ENCODE measurements around the gene ZDHHC11. TPM values are rescaled to one million over a fixed set of nuclear protein-coding genes. Genes with fewer than 3 reads are reported as not detected.
"Not testable (repeated sequence)": the region's sequence is repeated elsewhere in the genome, so short reads cannot be mapped to it uniquely, and the experiment has no call there.

Gene ZDHHC11
- total and polyA plus RNA-seq, 2 experiments from 2014 or later: 5.8 to 8.5 TPM

DNA sequence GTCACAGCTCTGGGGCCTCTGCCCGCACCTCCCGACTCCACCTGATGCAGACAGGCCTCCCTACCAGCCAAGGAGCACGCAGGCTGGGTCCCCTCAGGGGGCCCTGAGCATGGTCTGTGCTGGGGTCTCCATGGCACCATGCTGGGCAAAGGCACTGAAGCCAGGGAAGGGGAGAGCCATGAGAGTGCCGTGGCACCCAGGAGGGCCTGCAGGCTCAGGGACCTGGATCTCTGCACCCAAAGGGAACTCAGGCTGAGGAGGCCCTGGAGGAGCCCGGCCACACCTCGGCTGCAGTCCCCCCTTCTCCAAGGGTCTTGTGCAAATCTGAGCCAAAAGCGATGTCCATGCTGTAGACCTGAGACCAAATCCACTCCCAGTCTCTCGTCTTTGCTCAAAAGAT lies 98.8 kb downstream of the ZDHHC11 start:
- not testable (repeated sequence) for H3K36me3 ChIP-seq (replicated peaks; ENCODE audit: insufficient read depth, low read depth); H3K4me2 ChIP-seq; H3K27ac ChIP-seq; H2AFZ ChIP-seq; H3K4me3 ChIP-seq; H3K4me1 ChIP-seq (ENCODE audit: insufficient read depth); H3K9me2 ChIP-seq (replicated peaks; ENCODE audit: insufficient read depth); H3K9me3 ChIP-seq (ENCODE audit: low read depth); H3K79me2 ChIP-seq; H3K27me3 ChIP-seq; DNase-seq (ENCODE audit: low spot score); H4K20me1 ChIP-seq (ENCODE audit: insufficient read depth, poor library complexity, severe bottlenecking)
- WGBS (ENCODE audit: low lambda C conversion rate, missing lambda C conversion rate): 89% methylated on average over 5 of the region's 8 CpGs

DNA sequence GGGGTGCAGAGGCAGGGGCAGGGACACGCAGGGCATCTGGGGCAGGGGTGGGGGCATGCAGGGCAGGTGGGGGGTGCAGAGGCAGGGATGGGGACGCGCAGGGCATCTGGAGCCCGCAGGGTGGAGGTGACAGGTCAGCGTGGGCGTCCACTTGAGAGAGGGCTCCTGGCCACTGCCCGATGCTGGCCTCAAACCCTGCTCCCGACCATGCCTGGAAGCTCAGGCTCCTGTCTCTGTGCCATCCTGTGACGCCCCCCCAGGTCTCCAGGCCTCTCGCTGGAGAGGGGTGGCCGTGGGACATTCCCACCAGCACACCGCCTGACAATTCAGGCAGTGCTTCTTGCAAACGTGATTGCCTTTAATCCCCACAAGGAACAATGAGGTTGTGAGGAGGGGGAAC lies 99.3 kb downstream of the ZDHHC11 start:
- WGBS (ENCODE audit: low lambda C conversion rate, missing lambda C conversion rate): 70% methylated on average over 7 of the region's 13 CpGs

DNA sequence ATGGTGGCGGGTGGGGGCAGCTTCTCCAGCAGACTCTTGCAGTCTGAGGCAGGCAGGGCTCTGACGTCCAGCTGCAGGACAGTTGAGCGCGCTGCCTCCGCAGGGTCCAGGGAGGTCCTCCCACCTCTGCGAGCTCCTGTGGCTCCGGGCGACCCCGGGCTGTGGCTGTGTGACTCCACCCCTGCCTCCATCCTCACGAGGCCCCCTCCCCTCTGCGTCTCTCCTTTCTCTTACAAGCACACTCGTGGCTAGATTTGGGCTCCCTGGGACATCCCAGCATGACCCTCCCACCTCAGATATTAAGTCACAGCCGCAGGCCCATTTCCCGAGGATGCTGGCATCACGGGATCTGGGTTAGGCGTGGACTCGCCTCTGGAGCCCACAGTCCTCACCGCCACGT lies 100.6 kb downstream of the ZDHHC11 start:
- not testable (repeated sequence) for H3K4me3 ChIP-seq, H3K27me3 ChIP-seq
- WGBS (ENCODE audit: low lambda C conversion rate, missing lambda C conversion rate): 91% methylated on average over 17 of the region's 19 CpGs

More for the DNA sequence above, 99.3 kb downstream of the ZDHHC11 start:
- Histone ChIP-seq H2AFZ (no peak overlapping the region), H3K36me3 (replicated peaks; ENCODE audit: insufficient read depth, low read depth) (no peaks in the 10 kb centered on the region), H3K4me2 (no peak overlapping the region), H3K4me1 (ENCODE audit: insufficient read depth) (peaks cover under 1% of the 10 kb centered on the region), H3K9me2 (replicated peaks; ENCODE audit: insufficient read depth) (no peaks in the 10 kb centered on the region), H3K79me2 (no peaks in the 10 kb centered on the region), H3K27me3 (no peaks in the 10 kb centered on the region), H3K9me3 (ENCODE audit: low read depth) (no peaks in the 10 kb centered on the region), H3K4me3 (no peak overlapping the region), H4K20me1 (ENCODE audit: insufficient read depth, poor library complexity, severe bottlenecking) (no peaks in the 10 kb centered on the region), H3K27ac (no peak overlapping the region)
- DNase-seq (ENCODE audit: low spot score): no peak
- TF ChIP-seq EZH2 (IDR thresholded peaks at IDR 0.05; ENCODE audit: borderline replicate concordance) (no peak), EZH2phosphoT487 (IDR thresholded peaks at IDR 0.05; ENCODE audit: low read depth, severe bottlenecking, unreplicated experiment) (no peak)
- TF ChIP-seq, protein P1, sequence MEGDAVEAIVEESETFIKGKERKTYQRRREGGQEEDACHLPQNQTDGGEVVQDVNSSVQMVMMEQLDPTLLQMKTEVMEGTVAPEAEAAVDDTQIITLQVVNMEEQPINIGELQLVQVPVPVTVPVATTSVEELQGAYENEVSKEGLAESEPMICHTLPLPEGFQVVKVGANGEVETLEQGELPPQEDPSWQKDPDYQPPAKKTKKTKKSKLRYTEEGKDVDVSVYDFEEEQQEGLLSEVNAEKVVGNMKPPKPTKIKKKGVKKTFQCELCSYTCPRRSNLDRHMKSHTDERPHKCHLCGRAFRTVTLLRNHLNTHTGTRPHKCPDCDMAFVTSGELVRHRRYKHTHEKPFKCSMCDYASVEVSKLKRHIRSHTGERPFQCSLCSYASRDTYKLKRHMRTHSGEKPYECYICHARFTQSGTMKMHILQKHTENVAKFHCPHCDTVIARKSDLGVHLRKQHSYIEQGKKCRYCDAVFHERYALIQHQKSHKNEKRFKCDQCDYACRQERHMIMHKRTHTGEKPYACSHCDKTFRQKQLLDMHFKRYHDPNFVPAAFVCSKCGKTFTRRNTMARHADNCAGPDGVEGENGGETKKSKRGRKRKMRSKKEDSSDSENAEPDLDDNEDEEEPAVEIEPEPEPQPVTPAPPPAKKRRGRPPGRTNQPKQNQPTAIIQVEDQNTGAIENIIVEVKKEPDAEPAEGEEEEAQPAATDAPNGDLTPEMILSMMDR (IDR thresholded peaks at IDR 0.05; ENCODE audit: poor library complexity): no peak

DNA sequence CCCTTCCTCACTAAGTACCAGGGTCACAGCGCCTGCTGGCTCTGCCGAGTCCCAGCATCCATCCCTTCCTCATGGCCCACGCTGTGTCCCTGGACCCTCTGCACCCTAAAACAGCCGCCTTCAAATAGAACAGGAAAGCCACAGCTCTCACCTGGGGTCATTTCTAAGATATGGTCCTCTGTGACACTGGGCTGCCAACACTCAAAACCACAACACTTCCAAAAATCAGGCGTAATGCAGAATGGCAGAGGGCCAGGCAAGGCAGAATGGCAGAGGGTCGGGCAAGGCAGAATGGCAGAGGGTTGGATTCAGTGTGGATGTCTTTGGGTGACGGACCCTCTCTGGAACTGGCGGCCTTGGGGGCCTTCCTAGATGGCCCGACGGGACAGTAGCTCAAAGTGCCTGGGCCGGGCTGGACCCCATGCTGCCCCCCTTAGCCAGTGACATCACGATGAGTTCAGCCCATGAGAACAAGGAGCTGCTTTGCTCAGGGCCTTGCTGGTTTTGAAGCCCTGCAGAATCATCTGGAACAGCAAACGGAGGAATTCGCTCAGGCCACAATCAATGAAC lies 101.6 kb downstream of the ZDHHC11 start:
- DNase-seq (ENCODE audit: low spot score): no peak
- H2AFZ ChIP-seq: no peak overlapping the region
- no peaks in the 10 kb centered on the region for H3K4me1 ChIP-seq (ENCODE audit: insufficient read depth)
- H3K36me3 ChIP-seq (replicated peaks; ENCODE audit: insufficient read depth, low read depth): no peaks in the 10 kb centered on the region
- H3K4me3 ChIP-seq: no peak overlapping the region
- no peak overlapping the region for H3K27ac ChIP-seq
- no peak overlapping the region for H3K4me2 ChIP-seq
- no peaks in the 10 kb centered on the region for H3K9me3 ChIP-seq (ENCODE audit: low read depth)
- no peaks in the 10 kb centered on the region for H3K9me2 ChIP-seq (replicated peaks; ENCODE audit: insufficient read depth)
- no peaks in the 10 kb centered on the region for H4K20me1 ChIP-seq (ENCODE audit: insufficient read depth, poor library complexity, severe bottlenecking)
- TF ChIP-seq EZH2phosphoT487 (IDR thresholded peaks at IDR 0.05; ENCODE audit: low read depth, severe bottlenecking, unreplicated experiment) (no peak), EZH2 (IDR thresholded peaks at IDR 0.05; ENCODE audit: borderline replicate concordance) (no peak)
- TF ChIP-seq, protein P1 (IDR thresholded peaks at IDR 0.05; ENCODE audit: poor library complexity): no peak
- no peaks in the 10 kb centered on the region for H3K79me2 ChIP-seq
- H3K27me3 ChIP-seq: no peaks in the 10 kb centered on the region
- 88% methylated on average over 14 of the region's 14 CpGs for WGBS (ENCODE audit: low lambda C conversion rate, missing lambda C conversion rate)

More for the DNA sequence above, 100.6 kb downstream of the ZDHHC11 start:
- H3K9me2 ChIP-seq (replicated peaks; ENCODE audit: insufficient read depth); H2AFZ ChIP-seq; DNase-seq (ENCODE audit: low spot score); H4K20me1 ChIP-seq (ENCODE audit: insufficient read depth, poor library complexity, severe bottlenecking); H3K36me3 ChIP-seq (replicated peaks; ENCODE audit: insufficient read depth, low read depth); H3K9me3 ChIP-seq (ENCODE audit: low read depth); H3K27ac ChIP-seq; H3K4me1 ChIP-seq (ENCODE audit: insufficient read depth); H3K4me2 ChIP-seq; H3K79me2 ChIP-seq: not testable (repeated sequence)

DNA sequence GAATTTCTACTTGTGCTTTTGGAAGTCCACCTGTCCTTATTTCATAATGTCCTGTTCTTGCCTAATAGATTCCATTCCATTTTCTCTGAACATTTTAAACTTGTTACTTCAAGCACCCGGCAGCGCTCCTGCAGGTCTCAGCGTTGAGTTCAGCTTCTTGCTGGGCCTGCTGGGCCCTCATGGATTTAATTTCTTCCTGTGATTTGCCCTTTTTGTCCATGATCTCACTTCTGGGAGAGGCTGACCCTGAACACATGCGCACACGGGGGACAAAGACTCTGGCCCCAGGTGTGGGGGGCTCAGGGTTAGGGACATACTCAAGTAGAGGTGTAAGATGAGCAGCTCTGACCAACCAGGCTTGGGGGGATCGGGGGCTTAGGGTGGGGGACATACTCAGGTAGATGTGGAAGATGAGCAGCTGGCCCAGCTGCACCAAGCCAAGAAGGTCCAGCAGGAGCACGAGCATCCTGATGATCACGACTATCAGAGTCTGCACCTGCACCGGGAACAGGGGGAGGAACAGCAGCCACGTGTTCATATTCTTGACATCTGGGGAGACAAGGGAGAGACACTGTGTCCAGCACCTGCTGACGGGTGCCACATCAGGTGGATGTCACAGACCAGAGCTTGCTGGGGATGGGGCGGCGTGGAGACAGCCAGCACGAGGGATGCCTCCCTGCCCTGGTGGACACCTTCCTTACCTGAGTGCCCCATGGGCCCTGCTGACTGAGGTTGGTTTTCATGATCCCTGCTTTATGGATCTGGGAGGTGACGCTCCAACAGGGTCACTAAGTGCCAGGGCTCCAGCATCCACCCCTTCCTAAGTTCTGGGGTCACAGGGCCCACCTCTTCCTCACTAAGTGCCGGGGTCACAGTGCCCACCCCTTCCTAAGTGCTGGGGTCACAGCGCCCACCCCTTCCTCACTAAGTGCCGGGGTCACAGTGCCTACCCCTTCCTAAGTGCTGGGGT lies 102.5 kb downstream of the ZDHHC11 start:
- H2AFZ ChIP-seq; DNase-seq (ENCODE audit: low spot score); H3K4me2 ChIP-seq; H3K4me3 ChIP-seq; H3K79me2 ChIP-seq; H3K27me3 ChIP-seq; H3K4me1 ChIP-seq (ENCODE audit: insufficient read depth); H3K27ac ChIP-seq; H4K20me1 ChIP-seq (ENCODE audit: insufficient read depth, poor library complexity, severe bottlenecking); H3K36me3 ChIP-seq (replicated peaks; ENCODE audit: insufficient read depth, low read depth); H3K9me3 ChIP-seq (ENCODE audit: low read depth); H3K9me2 ChIP-seq (replicated peaks; ENCODE audit: insufficient read depth): not testable (repeated sequence)
- 85% methylated on average over 13 of the region's 18 CpGs for WGBS (ENCODE audit: low lambda C conversion rate, missing lambda C conversion rate)

DNA sequence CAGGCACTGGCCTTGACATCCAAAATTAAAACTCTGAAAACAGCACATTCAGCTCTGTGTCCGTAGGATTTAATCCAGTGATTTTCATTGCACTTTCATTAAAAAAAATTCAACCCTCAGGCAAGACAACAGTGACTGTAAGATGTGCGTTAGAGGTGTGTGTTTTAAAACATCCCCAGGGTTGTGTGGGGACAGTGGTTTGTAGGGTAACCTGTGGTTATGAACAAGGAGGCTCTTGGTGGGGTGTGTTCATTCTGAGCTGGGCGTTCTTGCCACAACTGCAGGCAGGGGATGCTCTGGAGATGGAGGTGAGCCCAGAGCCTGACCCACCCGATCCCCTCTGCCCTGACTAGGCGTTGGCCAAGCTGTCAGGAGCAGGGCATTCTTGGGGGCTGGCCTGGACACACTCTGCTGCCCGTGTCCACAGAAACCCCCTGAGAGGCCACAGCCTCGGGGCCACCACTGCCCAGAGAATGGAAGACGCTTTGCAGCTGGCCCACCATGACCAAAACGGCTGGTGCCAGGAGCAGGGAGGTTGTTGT lies 103.4 kb downstream of the ZDHHC11 start:
- H3K27me3 ChIP-seq; H3K4me2 ChIP-seq; H3K9me2 ChIP-seq (replicated peaks; ENCODE audit: insufficient read depth); H3K4me3 ChIP-seq; DNase-seq (ENCODE audit: low spot score); H3K4me1 ChIP-seq (ENCODE audit: insufficient read depth); H3K9me3 ChIP-seq (ENCODE audit: low read depth); H3K27ac ChIP-seq; H4K20me1 ChIP-seq (ENCODE audit: insufficient read depth, poor library complexity, severe bottlenecking); H3K79me2 ChIP-seq; H3K36me3 ChIP-seq (replicated peaks; ENCODE audit: insufficient read depth, low read depth); H2AFZ ChIP-seq: not testable (repeated sequence)
- 87% methylated on average over 5 of the region's 9 CpGs for WGBS (ENCODE audit: low lambda C conversion rate, missing lambda C conversion rate)
